Suprapubic skin (tissue), 4 donors: ENCODE measurements around the gene DMAC1.

Source experiments
- CTCF ChIP-seq, 2 donors: fragments of 200-600 bp in 1 of 2; fragments of 450-650 bp in 1 of 2; sonication (generic) in 1 of 2; IDR thresholded peaks; one replicate each; pipeline ENCODE4 v1.5.1; 2016 to 2019; ENCODE audit warnings: antibody characterized with exemption in 2 of 2, mild to moderate bottlenecking in 1 of 2, moderate library complexity in 1 of 2
- EP300 ChIP-seq: sonication (generic); formaldehyde crosslinking; IDR thresholded peaks from one replicate; pipeline ENCODE4 v1.6.1; 2017; ENCODE audit warnings: antibody characterized with exemption
- POLR2A ChIP-seq, 2 donors: fragments of 450-650 bp; IDR thresholded peaks; one replicate each; pipeline ENCODE4 v1.6.1; 2017; ENCODE audit warnings: antibody characterized with exemption in 2 of 2, mild to moderate bottlenecking in 2 of 2, moderate library complexity in 2 of 2
- POLR2AphosphoS5 ChIP-seq, 3 donors: sonication (generic); formaldehyde crosslinking; IDR thresholded peaks; one replicate each; pipeline ENCODE4 v1.6.1; 2017; ENCODE audit warnings: antibody characterized with exemption in 3 of 3

- TF ChIP-seq CTCF (IDR thresholded peaks at IDR 0.05), result no peak
- TF ChIP-seq EP300, result no peak
- TF ChIP-seq POLR2A (IDR thresholded peaks at IDR 0.05), result no peak
- TF ChIP-seq POLR2AphosphoS5 (IDR thresholded peaks at IDR 0.05), result no peak
These were observed 20.6 kb downstream of the DMAC1 start for GRCh38 chr9:7778851-7779600.
